Muscle layer of colon (tissue), 2 donors: ENCODE measurements around the gene VSTM2B.

ENCODE experiments used
- H3K27ac ChIP-seq: one replicate; pipeline ENCODE4 v1.7.0; 2013; ENCODE audit warnings: low read depth, mild to moderate bottlenecking, low read length, moderate library complexity
- H3K27me3 ChIP-seq, 2 donors: one replicate each; pipeline ENCODE4 v1.7.0; 2013; ENCODE audit warnings: low read length in 2 of 2, mild to moderate bottlenecking in 2 of 2; ENCODE audit not compliant: insufficient read depth in 2 of 2, control insufficient read depth in 1 of 2
- H3K36me3 ChIP-seq: one replicate; pipeline ENCODE4 v1.7.0; 2013; ENCODE audit warnings: mild to moderate bottlenecking, low read length; ENCODE audit not compliant: insufficient read depth
- H3K4me1 ChIP-seq: one replicate; pipeline ENCODE4 v1.7.0; 2013; ENCODE audit warnings: mild to moderate bottlenecking, low read length; ENCODE audit not compliant: insufficient read depth
- H3K4me3 ChIP-seq, 2 donors: one replicate each; pipeline ENCODE4 v1.7.0; 2013; ENCODE audit warnings: low read length in 2 of 2, low read depth in 1 of 2, mild to moderate bottlenecking in 1 of 2, moderate library complexity in 1 of 2
- H3K9ac ChIP-seq: one replicate; pipeline ENCODE4 v1.7.0; 2013; ENCODE audit warnings: low read length
- H3K9me3 ChIP-seq: one replicate; pipeline ENCODE4 v1.7.0; 2013; ENCODE audit warnings: mild to moderate bottlenecking, low read length
- donor health status: abdominal sarcoma.
- donor health status: Adenocarcinoma of cecum.

VSTM2B gene

GRCh38 chr19:29517412-29517811, 8.4 kb upstream of the VSTM2B start:
- no peak overlapping the region for H3K27ac ChIP-seq
- no peaks in the 10 kb centered on the region for H3K36me3 ChIP-seq
- no peak overlapping the region for H3K9ac ChIP-seq
- no peaks in the 10 kb centered on the region for H3K9me3 ChIP-seq
- H3K4me1 ChIP-seq: no peaks in the 10 kb centered on the region
- H3K4me3 ChIP-seq: no peak overlapping the region
- no peaks in the 10 kb centered on the region for H3K27me3 ChIP-seq

GRCh38 chr19:29517946-29518345, 7.8 kb upstream of the VSTM2B start:
- no peak overlapping the region for H3K9ac ChIP-seq
- no peaks in the 10 kb centered on the region for H3K4me1 ChIP-seq
- H3K4me3 ChIP-seq: no peak overlapping the region
- H3K9me3 ChIP-seq: no peaks in the 10 kb centered on the region
- H3K36me3 ChIP-seq: no peaks in the 10 kb centered on the region
- no peak overlapping the region for H3K27ac ChIP-seq
- no peaks in the 10 kb centered on the region for H3K27me3 ChIP-seq

GRCh38 chr19:29519146-29519545, 6.6 kb upstream of the VSTM2B start:
- H3K27me3 ChIP-seq: peaks cover 0 to 7% of the 10 kb centered on the region in 2 donors

GRCh38 chr19:29519931-29520330, 5.9 kb upstream of the VSTM2B start:
- Histone ChIP-seq H3K36me3 (no peaks in the 10 kb centered on the region), H3K27me3 (peaks cover 0 to 15% of the 10 kb centered on the region in 2 donors), H3K4me3 (no peak overlapping the region), H3K9me3 (no peaks in the 10 kb centered on the region), H3K9ac (no peak overlapping the region), H3K4me1 (no peaks in the 10 kb centered on the region), H3K27ac (no peak overlapping the region)

More at GRCh38 chr19:29519146-29519545, 6.6 kb upstream of the VSTM2B start:
- no peak overlapping the region for H3K9ac ChIP-seq
- H3K9me3 ChIP-seq: no peaks in the 10 kb centered on the region
- H3K4me1 ChIP-seq: no peaks in the 10 kb centered on the region
- H3K27ac ChIP-seq: no peak overlapping the region
- H3K36me3 ChIP-seq: no peaks in the 10 kb centered on the region
- no peak overlapping the region for H3K4me3 ChIP-seq

- no peaks in the 10 kb centered on the region for H3K4me1 ChIP-seq
- peaks cover 0 to 18% of the 10 kb centered on the region in 2 donors for H3K27me3 ChIP-seq
- H3K36me3 ChIP-seq: no peaks in the 10 kb centered on the region
- no peak overlapping the region for H3K27ac ChIP-seq
- H3K4me3 ChIP-seq: no peak overlapping the region
- no peak overlapping the region for H3K9ac ChIP-seq
- no peaks in the 10 kb centered on the region for H3K9me3 ChIP-seq
Measured at GRCh38 chr19:29520390-29520789, 5.4 kb upstream of the VSTM2B start.

- no peaks in the 10 kb centered on the region for H3K36me3 ChIP-seq
- H3K9ac ChIP-seq: no peak overlapping the region
- no peaks in the 10 kb centered on the region for H3K4me1 ChIP-seq
- no peak overlapping the region for H3K4me3 ChIP-seq
- peaks cover 0 to 27% of the 10 kb centered on the region in 2 donors for H3K27me3 ChIP-seq
- no peaks in the 10 kb centered on the region for H3K9me3 ChIP-seq
- H3K27ac ChIP-seq: no peak overlapping the region
Measured at GRCh38 chr19:29521291-29522075, 4.3 kb upstream of the VSTM2B start.

- Histone ChIP-seq H3K4me1 (peaks cover 13% of the 10 kb centered on the region), H3K9ac (no peak overlapping the region), H3K9me3 (peaks cover 4% of the 10 kb centered on the region), H3K4me3 (no peak overlapping the region), H3K27ac (no peak overlapping the region), H3K27me3 (peaks cover 8 to 48% of the 10 kb centered on the region in 2 donors), H3K36me3 (no peaks in the 10 kb centered on the region)
Measured at GRCh38 chr19:29523568-29523967, 2.2 kb upstream of the VSTM2B start.

GRCh38 chr19:29524201-29524911, 1.4 kb upstream of the VSTM2B start:
- Histone ChIP-seq H3K9ac (no peak overlapping the region), H3K27ac (no peak overlapping the region), H3K4me3 (no peak overlapping the region), H3K9me3 (peaks cover 4% of the 10 kb centered on the region), H3K4me1 (peaks cover 17% of the 10 kb centered on the region), H3K27me3 (peaks cover 9 to 56% of the 10 kb centered on the region in 2 donors), H3K36me3 (no peaks in the 10 kb centered on the region)

- no peak overlapping the region for H3K27ac ChIP-seq
- no peak overlapping the region for H3K4me3 ChIP-seq
- H3K27me3 ChIP-seq: peaks cover 12 to 64% of the 10 kb centered on the region in 2 donors
Measured at GRCh38 chr19:29524912-29525831, 622 bp upstream of the VSTM2B start.

GRCh38 chr19:29526730-29527499, 1.1 kb downstream of the VSTM2B start:
- peaks cover 17% of the 10 kb centered on the region for H3K4me1 ChIP-seq
- H3K9ac ChIP-seq: no peak overlapping the region
- peaks cover 17 to 81% of the 10 kb centered on the region in 2 donors for H3K27me3 ChIP-seq
- no peak overlapping the region for H3K27ac ChIP-seq
- no peaks in the 10 kb centered on the region for H3K36me3 ChIP-seq
- H3K4me3 ChIP-seq: no peak overlapping the region
- peaks cover 4% of the 10 kb centered on the region for H3K9me3 ChIP-seq

More at GRCh38 chr19:29524912-29525831, 622 bp upstream of the VSTM2B start:
- Histone ChIP-seq H3K9ac (no peak overlapping the region), H3K4me1 (peaks cover 17% of the 10 kb centered on the region), H3K9me3 (peaks cover 4% of the 10 kb centered on the region), H3K36me3 (no peaks in the 10 kb centered on the region)
